C4-2B (cell line): ENCODE results near the gene SFXN5.

ENCODE experiments used
- H3K27ac ChIP-seq: fragments of 450-650 bp; 2 replicates; pipeline ENCODE4 v1.5.1; 2017
- CTCF ChIP-seq: fragments of 450-650 bp; conservative IDR thresholded peaks from 2 replicates; pipeline ENCODE4 v1.5.1; 2017; ENCODE audit warnings: mild to moderate bottlenecking
- ZFX ChIP-seq: fragments of 450-650 bp; IDR thresholded peaks from 2 replicates; pipeline ENCODE4 v1.6.1; 2017

The SFXN5 gene

GRCh38 chr2:72937356-72937669, 134.2 kb downstream of the SFXN5 start:
- no peak overlapping the region for H3K27ac ChIP-seq
- TF ChIP-seq CTCF, result no peak
- TF ChIP-seq ZFX, result no peak

- TF ChIP-seq CTCF, result no peak
- H3K27ac ChIP-seq, result no peak overlapping the region
These were observed 134.7 kb downstream of the SFXN5 start for GRCh38 chr2:72936660-72937355.

GRCh38 chr2:72935611-72935957, 135.9 kb downstream of the SFXN5 start:
- TF ChIP-seq CTCF, result no peak
- no peak for TF ChIP-seq ZFX

GRCh38 chr2:72934683-72935610, 136.6 kb downstream of the SFXN5 start:
- TF ChIP-seq CTCF, result no peak; the same call in 1 of the 2 replicates
- H3K27ac ChIP-seq, result no peak overlapping the region

More at GRCh38 chr2:72935611-72935957, 135.9 kb downstream of the SFXN5 start:
- H3K27ac ChIP-seq, result no peak overlapping the region

GRCh38 chr2:72933646-72934151, 137.8 kb downstream of the SFXN5 start:
- H3K27ac ChIP-seq, result no peak overlapping the region
- TF ChIP-seq ZFX, result no peak
- no peak for TF ChIP-seq CTCF

- H3K27ac ChIP-seq, result no peak overlapping the region
- TF ChIP-seq CTCF (no peak), ZFX (no peak)
These were observed 138.3 kb downstream of the SFXN5 start for GRCh38 chr2:72933207-72933606.

GRCh38 chr2:72932805-72933204, 138.7 kb downstream of the SFXN5 start:
- TF ChIP-seq CTCF, result no peak
- no peak for TF ChIP-seq ZFX
- no peak overlapping the region for H3K27ac ChIP-seq
